Activated CD4-positive, CD25-positive, alpha-beta regulatory T cell treated with anti-CD3 and anti-CD28 coated beads, Interleukin-2, amount 50 U/mL, for 72 hours (primary cell): Measurements from ENCODE around the gene VPS72.
"Not testable (repeated sequence)": the region's sequence is repeated elsewhere in the genome, so short reads cannot be mapped to it uniquely, and the experiment has no call there.

Source experiments
- DNase-seq: peaks from one replicate; pipeline ENCODE4 v3.0.0; 2021

VPS72 gene, protein sequence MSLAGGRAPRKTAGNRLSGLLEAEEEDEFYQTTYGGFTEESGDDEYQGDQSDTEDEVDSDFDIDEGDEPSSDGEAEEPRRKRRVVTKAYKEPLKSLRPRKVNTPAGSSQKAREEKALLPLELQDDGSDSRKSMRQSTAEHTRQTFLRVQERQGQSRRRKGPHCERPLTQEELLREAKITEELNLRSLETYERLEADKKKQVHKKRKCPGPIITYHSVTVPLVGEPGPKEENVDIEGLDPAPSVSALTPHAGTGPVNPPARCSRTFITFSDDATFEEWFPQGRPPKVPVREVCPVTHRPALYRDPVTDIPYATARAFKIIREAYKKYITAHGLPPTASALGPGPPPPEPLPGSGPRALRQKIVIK

DNA sequence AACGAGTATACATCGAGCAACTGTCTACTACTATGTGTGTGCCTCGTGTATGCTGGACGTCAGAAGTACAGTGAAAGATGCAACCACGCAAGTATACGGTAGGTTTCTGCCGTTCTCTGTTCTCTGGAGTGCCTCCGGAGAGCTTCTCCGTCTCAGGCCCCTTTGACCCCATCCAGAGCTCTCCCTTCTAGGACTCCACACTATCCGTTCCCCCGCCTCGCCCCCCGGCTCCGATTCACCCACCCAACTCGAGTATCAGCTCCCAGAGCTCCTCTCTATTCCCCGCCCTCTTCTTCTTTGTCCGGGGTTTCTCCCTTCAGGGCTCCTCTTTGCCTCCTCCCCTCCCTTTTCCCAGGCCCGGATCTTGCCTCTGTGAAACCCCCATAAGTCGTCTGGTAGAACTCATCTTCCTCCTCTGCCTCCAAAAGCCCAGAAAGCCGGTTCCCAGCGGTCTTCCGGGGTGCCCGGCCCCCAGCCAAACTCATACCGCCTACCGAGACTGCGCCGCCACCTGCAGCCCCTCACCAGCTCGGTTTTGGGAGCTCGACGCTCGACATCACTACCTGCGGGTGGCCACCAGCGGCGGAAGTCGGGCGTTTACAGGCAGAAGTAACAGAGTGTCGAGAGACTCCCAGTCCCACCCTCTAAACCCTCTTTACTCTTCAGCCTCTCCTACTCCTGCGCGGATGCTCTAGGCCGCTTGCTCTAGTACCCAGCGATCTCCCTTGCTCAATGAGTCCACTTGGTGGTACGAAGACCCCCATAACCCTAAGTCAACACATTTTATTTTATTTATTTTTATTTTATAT is at the start of gene VPS72:
VPS72 (minus strand) TSS at position 561 of the 809 bp plus-strand sequence; CDS start at position 485, 76 bp downstream.
- peak; percentile 78 for DNase-seq

DNA sequence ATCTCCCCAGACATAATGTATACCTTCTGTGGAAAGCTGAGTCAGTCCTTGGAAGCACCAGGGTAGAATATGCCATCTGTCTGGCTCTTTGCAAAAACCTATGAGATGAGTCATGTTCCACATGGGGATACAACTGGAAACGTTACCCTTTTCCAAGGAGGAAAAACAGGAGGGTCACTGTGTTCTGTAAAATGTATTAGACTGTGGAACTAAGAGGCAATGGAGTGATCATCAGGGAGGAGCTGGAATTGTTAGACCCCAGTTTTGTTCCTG is 48.4 kb upstream of the VPS72 start:
- DNase-seq, result no peak

DNA sequence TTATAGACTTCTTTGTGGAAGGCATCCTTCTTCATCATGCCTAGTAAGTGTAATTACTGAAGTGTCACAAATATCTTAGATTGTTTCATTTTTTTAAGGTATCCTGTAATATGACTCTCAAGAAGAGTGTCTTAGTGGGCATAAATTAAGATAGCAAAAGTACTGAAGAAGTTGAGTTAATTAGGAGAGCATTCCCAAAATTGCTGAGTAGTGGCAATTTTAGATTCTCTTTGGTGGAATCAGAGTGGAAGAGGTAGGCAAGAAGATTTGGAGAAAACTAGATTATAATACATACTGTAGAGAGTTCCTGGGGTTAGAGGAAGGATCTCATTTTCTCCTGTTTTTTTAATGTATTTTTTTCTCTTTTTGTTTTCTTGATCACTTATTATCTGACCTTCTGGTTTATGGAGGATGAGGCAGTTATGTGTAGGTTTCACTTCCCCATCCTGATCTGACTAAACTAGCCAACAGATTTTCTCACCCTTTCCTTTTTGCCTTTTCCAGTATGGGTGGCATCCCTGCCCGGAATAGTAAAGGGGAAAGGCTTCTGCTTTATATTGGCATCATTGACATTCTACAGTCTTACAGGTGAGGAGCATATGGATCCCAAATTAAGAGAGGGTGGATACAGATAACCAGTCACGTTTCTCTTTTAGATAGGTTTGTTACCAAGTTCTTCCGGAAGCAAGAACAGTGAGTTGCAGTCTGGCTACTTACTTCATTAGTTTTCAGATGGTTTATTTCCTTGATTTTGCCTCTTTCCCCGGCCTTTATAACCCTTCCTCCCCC is 47.9 kb upstream of the VPS72 start:
- DNase-seq, result no peak

DNA sequence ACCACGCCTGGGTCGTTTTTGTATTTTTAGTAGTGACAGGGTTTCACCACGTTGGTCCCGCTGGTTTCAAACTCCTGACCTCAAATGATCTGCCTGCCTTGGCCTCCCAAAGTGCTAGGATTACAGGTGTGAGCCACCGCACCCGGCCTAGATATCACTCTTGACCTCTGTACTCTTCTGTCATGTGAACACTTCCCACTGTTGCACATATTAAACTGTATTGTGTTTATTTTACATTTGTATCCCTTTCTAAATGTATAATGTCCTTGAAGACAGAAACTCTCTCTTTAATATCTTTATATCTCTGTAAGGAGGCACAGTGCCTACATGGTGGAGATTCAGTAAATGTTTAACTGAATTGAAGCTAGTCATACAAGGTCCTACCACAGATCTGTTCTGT is 45.2 kb upstream of the VPS72 start:
- no peak for DNase-seq

DNA sequence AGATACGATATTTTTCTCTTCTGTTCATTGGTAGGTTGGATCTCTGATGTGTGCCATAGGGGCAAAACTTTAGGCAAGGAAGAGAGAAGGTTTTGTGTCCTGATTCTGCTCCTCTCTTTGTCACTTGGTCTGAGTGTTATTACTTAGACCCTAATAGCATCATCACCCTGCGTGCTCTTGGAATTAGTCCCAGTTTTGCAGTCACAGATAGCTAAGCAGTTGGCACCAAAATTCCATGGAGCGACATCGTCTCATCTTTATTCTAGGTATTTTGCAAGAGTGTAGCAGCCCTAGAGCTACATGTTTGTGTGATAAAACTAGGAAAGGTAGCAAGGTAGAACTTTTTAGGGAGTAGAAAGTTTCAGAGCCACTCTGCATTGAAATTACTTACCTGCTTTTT is 32.1 kb upstream of the VPS72 start:
- no peak for DNase-seq

DNA sequence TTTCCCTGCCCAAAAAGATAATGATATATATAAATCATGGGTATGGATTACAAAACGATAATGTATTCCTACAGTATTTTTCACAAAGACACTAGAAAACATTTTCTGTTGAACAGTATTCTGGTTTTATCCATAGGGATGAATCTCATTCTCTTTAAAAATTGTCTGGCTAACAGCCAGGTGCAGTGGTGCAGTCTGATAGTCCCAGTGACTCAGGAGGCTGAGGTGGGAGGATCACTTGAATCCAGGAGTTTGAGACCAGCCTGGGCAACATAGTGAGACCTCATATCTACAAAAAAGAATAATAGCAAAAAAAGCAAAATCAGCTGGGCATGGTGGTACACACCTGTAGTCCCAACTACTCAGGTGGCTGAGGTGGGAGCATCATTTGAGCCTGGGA is 31.6 kb upstream of the VPS72 start:
- DNase-seq, result no peak

DNA sequence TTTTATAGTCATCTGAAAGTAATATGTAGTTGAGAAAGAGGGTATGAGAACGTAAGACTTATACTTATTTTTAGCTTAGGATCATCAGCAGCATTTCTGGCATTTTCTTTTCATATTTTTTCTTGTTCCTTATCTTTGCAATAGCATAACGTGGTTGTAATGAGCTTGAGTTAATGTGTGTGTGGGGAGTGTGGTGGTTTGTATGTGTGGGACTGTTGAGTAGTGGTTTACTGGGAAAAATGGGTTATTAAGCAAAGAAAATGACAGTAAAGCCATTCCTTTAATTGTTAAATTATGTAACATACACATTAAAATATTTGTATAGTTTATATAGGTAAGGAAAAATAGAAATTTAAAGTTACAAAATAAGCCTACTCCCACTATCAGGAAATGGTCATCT is 23.6 kb upstream of the VPS72 start:
- DNase-seq, result no peak

DNA sequence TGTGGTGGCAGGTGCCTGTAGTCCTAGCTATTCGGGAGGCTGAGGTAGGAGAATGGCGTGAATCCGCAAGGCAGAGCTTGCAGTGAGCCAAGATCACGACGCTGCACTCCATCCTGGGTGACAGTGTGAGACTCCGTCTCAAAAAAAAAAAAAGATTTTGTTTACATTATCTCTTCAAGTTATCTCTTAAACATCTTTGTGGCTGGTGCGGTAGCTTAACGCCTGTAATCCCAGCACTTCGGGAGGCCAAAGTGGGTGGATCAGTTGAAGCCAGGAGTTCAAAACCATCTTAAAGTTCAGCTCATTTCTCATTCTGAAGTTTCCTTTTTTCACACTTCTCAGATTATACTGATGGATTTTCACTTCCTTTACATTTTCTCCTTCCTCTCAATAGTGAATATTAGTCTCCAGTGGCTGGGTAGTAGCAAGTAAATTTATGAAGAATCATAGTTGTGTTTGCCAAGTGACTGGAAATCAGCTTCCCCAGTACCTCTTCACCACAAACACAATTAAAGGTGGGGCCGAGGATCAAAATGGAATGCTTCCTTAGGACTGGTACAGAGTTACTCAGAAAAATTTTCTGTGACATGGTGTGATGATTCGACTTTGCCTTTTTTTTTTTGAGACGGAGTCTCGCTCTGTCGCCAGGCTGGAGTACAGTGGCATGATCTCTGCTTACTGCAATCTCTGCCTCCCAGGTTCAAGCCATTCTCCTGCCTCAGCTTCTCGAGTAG is 22.1 kb upstream of the VPS72 start:
- DNase-seq, result no peak

DNA sequence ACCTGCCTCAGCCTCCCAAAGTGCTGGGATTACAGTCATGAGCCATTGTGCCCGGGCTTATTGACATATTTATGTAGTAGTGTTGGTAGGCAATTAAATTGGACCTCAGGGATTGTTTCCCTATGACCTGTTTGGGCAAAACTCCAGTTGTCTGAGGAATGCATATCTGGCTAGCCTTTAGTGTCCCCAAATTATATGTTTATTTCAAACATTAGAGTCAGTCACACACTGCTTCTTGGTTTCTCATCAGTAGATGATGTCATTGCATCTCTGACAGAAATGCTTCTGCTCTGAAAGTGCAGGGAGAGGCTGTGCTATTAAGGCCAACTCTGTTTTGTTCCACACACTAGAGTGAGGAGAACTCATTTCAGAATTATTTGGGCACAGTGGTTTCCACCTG is 20.8 kb upstream of the VPS72 start:
- DNase-seq, result no peak

DNA sequence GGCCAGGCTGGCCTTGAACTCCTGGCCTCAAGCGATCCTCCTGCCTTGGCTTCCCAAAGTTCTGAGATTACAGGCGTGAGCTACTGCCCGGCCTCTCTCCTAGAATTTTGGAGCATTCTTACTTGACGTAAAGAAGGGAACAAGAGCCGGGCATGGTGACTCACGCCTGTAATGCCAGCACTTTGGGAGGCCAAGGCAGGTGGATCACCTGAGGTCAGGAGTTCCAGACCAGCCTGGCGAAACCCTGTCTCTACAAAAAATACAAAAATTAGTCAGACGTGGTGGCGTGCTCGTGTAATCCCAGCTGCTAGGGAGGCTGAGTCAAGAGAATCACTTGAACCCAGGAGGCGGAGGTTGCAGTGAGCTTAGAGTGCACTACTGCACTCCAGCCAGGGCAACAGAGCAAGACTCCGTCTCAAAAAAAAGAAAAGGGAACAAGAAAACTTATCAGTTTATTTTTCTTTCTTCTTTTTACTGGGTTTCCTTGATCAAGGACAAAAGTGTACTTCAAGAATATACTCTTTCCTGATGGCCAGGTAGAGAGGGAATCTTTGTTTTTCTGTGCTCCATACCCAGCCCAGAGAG is 15.5 kb upstream of the VPS72 start:
- DNase-seq, result not testable (repeated sequence)

DNA sequence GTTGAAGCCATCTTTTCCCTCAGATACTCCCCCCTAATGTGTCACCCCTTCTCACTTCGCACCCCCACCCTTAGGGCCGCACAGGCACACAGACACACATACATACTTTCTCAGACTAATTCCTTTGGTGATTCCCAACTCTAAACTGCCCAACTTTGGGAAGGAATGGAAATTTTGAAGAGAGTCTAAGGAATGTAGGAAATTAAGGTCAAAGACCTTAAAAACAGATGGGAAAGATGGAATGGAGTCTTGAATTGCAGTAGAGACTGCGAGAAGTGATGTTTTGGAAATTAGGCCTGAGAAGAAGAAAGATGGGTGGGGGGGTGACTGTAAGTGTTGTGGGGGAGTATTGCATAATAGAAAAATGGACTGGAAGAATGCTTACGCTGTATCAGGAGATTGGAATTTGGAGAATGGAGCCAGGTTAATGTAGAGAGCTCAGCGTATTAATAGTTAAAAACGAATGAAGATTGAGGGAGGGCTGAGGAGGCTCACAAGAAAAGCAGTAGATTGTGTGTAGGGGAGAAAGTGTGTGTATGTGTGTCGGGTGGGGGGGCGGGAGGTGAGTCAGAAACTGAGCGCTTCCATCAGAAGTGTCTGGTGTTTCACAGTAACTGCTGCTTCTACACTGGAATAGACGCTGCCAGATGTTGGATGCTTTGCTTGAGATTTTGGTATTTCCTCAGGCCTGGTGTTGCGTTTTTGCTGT is 10.0 kb upstream of the VPS72 start:
- DNase-seq, result no peak

DNA sequence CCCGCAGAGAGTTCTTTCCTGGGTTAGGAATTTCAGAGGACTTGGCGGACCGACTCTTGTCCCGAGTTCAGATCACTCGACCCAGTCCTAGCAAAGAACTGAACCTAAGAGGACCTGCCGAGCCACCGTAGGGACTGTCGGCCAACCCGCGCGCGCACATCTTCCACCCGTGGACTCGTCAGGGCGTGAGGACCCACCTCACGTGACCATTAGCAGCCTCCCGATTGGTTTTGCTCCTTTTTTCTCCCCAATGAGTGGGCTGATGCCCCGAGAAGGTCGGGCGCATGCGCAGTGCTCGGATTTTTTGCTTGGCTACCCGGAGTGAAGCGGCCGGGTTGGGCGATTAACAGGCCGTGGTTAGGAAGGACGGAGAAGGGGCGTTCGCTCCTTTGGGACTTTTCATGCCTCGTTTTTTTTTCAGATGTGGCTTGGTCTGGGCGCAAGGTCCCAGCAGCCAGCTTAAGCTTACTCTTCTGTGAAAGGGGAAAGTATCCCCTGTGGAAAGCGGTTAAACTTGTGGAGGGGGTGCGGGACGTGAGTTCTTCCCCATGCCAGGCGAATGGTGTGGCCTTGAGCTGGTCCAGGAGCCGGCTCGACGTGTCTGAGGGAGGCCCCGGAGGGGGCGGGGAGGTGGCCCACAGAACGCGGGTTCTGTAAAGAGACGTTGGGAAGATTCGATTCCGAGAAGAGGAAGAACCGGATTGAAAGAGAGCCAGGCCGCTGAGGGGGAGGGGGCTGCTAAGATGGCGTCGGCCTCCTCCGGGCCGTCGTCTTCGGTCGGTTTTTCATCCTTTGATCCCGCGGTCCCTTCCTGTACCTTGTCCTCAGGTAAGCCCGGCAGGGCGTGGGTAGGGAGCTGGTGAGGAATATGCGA is 8.5 kb upstream of the VPS72 start, which contains the start of gene PIP5K1A:
PIP5K1A (plus strand) TSS at position 299 of the 874 bp plus-strand sequence; CDS start at position 744, 445 bp downstream.
- peak; percentile 98 for DNase-seq

DNA sequence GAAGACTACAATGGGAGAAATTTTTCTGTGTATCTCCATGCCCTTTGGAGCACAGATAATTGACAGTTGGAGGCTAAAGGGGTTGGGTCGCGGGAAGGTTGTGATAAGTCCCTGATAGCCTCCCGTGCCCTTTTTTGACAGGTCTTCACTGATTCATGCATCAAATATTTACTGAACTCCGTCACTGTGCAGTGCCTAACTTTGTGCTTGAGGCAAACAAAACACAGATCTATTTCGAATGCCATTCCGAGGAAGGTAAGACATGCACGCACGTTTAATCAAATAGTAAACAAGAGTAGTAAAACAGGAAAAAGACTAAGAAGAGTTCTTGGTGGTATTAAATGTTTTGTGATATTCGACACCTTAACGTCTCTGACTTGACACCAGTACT is 7.9 kb upstream of the VPS72 start:
- no peak for DNase-seq

DNA sequence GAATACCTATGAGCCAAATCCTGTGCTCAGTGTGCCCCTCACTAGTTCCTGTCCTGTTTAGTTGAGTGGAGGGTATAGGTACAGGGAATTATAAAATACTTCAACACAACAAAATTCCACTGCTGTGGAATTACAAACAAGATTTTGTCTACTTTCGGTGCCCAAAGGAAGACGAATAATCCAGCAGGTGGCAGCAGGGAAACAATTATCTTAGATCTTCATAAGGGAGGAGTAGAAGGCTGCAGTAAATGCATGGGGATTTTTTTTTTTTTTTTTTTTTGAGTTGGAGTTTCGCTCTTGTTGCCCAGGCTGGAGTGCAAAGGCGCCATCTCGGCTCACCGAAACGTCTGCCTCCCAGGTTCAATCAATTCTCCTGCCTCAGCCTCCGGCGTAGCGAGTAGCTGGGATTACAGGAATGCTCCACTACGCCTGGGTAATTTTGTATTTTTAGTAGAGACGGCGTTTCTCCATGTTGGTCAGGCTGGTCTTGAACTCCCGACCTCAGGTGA is 6.3 kb upstream of the VPS72 start:
- DNase-seq, result no peak

DNA sequence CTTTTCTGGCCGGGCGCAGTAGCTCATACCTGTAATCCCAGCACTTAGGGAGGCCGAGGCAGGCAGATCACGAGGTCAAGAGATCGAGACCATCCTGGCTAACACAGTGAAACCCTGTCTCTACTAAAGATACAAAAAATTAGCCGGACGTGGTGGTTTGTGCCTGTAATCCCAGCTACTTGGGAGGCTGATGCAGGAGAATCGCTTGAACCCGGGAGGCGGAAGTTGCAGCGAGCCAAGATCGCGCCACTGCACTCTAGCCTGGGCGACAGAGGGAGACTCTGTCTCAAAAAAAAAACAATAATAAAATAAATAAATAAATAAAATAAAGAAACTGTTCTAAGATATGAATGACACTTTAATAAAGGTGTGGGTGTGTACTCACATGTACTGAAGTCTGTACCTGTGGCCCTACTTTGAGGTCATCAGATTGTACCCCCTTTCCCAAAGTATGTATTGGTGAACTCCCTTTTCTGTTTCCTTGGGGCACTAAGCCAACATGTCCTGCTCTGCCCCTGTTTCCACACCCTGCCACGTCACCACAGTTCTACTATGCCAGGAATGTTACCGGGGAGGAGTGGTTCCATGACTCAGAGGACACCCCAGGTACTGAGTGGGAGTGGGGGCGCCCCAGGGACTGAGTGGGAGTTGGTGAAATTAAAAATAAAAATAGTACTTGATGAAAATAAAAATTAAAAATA is 5.0 kb upstream of the VPS72 start:
- not testable (repeated sequence) for DNase-seq

DNA sequence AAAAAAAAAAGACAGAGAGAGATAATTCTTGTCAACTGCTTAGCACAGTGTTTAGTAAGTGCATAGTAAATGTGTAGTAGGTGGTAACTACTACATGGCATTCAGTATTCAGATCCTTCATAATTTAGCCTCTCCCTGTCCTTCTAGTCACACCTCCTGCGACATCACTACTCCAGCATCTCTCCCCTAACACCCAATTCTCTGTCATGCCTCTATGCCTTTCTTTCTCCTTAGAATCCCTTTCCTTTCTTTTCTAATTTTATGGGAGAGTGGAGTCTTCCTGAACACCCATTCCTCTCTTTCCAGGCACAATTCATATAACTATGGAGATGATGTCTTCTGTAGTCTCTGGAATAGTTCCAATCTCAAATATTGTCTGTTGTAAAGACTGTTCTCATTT is 3.9 kb upstream of the VPS72 start:
- DNase-seq, result no peak

DNA sequence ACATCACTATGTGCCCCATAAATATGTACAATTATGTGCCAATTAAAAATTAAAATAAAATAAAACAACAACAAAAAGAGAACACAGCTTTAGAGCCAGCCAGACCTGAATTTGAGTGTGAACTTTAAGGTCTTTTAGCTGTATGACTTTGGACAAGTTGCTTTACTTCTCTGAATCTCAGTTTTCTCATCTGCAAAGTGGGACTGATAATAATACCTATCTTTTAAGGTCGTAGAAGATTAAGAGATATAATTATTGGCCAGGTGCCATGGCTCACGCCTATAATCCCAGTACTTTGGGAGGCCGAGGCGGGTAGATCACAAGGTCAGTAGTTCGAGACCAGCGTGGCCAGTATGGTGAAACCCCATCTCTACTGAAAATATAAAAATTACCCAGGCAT is 3.3 kb upstream of the VPS72 start:
- no peak for DNase-seq

DNA sequence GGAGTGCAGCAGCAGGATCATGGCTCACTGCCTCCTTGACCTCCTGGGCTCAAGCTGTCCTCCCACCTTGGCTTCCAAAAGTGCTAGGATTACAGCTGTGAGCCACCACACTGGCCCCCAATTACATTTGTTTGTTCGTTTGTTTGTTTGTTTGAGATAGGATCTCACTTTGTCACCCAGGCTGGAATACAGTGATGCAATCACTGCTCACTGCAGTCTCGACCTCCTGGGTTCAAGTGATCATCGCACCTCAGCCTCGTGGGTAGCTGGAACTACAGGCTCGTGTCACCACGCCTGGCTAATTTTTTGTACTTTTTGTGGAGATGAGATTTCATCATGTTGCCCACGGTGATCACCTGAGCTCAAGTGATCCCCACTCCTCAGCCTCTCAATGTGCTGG is 2.0 kb upstream of the VPS72 start:
- no peak for DNase-seq

DNA sequence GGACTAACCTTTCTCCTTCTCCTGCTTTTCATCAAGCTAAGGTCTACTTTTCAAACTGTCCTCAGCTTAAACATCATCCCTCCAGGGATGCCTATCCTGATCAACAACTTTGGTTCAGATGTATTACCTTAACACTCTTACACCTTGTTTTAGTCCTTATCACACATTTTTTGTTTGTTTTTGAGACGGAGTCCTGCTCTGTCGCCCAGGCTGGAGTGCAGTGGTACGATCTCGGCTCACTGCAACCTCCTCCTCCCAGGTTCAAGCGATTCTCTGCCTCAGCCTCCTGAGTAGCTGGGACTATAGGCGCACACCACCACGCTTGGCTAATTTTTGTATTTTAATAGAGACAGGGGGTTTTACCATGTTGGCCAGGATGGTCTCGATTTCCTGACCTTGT is 1.3 kb downstream of the VPS72 start:
- not testable (repeated sequence) for DNase-seq

DNA sequence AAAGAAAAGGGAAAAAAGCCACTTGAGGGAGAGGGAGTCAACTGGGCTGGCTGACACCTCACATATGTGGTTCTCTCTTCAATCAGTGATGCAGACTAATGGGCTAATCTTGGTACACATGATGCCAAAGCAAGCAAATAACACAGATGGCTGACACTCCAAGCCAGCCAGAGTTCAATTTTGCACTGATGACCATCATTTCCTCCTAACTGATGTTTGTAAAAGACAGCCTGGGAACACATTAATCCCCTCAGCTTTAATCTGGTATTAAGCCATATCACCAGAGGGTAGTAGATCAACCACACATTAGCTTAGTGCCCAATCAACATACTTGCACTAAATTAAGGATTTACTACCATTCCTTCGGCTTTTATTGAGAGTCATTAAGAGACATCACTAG is 2.8 kb downstream of the VPS72 start:
- no peak for DNase-seq
